ENCODE measurements around the gene SRP54. TPM values are rescaled to one million over a fixed set of nuclear protein-coding genes. Genes with fewer than 3 reads are reported as not detected.

Gene SRP54
- total RNA-seq, 1 experiment from 2014 or later, result 57.0 TPM

DNA sequence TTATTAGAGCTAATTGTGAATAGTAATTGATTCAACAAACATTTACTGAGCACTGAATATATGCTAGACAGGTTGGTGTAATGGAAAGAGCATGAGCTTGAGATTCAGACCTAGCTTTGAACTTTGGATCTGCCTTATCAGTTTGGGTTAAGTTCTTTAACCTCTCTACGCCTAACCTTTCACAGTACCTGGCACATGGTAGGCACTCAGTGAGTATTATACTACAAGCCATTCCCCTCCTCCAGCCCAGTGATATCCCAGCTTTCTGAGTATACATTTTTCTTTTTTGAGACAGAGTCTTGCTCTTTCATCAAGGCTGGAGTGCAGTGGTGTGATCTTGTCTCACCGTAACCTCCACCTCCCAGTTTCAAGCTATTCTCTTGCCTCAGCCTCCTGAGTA, 95.3 kb downstream of the SRP54 start (continued):
- TF ChIP-seq ATF2 (CRISPR knock-in tag; IDR thresholded peaks at IDR 0.05; ENCODE audit: borderline replicate concordance, low read depth), result no peak
- TF ChIP-seq EMX1 (CRISPR knock-in tag; IDR thresholded peaks at IDR 0.05), result no peak
- TF ChIP-seq SMAD4 (CRISPR knock-in tag; IDR thresholded peaks at IDR 0.05), result no peak
- TF ChIP-seq ESRRA (CRISPR knock-in tag; IDR thresholded peaks at IDR 0.05; ENCODE audit: borderline replicate concordance), result no peak
- TF ChIP-seq ZNF232 (CRISPR knock-in tag; IDR thresholded peaks at IDR 0.05), result no peak
- no peak for TF ChIP-seq TEAD4 (CRISPR knock-in tag; IDR thresholded peaks at IDR 0.05)

Other genes with a start within 250 kb of the SRP54 start
- gene BAZ1A, start 107.6 kb upstream of the SRP54 start, total RNA-seq (2021), result 17.1 to 28.2 TPM (median 21.2 TPM) in 3 replicates
- gene FAM177A1, start 63.3 kb downstream of the SRP54 start, total RNA-seq (2021), result 36.8 to 44.7 TPM (median 44.3 TPM) in 3 replicates
- gene PPP2R3C, start 139.0 kb downstream of the SRP54 start, total RNA-seq (2021), result 31.2 to 33.8 TPM (median 31.6 TPM) in 3 replicates
- 33.6 to 44.1 TPM (median 36.7 TPM) in 3 replicates for gene PRORP, start 139.6 kb downstream of the SRP54 start, total RNA-seq (2021)